ENCODE data around the gene OGG1.
A peak's percentile ranks its signal among the peaks of the same experiment; 100 is the strongest.

The OGG1 gene

DNA sequence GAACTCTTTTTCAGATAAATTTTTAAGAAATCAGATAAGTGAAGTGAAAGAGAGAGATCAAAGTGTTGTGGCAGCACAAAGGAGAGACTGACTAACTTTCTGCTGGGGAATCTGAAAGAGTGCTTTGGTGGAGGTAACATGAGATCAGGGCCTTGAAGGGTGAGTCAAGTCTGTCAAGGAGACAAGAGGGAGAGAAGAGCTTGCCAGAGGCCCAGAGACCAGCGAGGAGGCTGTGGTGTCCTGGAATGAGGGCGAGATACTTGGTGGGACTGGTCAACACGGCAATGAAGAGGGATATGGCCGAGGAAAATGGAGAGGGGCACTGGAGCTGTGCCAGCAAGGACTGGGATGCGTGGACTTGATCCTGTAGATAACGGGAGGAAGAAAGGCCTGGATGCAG lies 38.0 kb downstream of the OGG1 start:
- DNase-seq: no peak

DNA sequence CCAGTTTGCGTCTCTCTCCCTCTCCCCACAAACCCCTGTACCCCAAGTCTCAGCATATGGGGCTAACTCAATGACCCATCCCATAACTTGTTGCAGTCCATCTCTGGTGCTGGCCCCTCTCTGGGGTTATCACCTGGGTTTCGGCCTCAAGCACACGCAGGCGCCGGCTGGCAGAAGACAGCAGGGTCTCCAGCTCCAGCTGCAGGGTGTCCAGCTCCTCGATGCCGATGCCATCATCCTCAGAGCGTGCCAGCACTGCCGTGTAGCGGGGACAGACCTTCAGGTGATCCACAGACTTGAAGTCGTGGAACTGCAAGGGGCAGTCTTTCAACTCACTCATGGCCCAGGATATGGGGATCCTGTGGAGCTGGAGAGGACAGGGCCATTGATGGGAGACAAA lies 41.4 kb downstream of the OGG1 start:
- DNase-seq: no peak

DNA sequence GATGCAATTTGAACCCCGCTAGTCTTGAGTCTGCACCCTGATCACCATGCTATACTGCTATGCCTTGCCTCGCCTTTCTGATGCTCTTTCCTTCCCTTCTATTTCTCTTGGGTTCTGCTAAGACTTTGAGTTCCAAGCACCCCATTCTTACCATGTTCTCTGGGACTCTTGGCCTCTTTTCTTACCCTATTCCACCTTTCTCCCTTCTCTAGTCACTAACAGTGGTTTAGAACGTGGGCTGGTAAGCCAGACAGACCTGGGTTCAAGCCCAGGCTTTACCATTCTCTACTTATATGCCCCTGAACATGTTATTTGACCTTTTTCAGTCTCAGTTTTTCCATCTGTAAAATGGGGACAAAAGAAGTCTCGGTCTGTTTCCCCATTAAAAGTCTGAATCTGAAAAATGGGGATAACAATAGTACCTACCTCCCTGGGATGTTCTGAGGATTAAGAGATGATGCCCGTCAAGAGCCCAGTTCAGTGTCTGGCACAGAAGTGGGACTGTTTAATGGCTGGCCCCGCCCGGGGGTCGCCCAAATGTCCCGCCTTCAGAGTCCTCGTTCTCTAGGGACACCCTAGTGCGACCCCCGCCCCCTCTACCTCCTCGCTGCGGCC lies 42.1 kb downstream of the OGG1 start:
- DNase-seq: no peak

DNA sequence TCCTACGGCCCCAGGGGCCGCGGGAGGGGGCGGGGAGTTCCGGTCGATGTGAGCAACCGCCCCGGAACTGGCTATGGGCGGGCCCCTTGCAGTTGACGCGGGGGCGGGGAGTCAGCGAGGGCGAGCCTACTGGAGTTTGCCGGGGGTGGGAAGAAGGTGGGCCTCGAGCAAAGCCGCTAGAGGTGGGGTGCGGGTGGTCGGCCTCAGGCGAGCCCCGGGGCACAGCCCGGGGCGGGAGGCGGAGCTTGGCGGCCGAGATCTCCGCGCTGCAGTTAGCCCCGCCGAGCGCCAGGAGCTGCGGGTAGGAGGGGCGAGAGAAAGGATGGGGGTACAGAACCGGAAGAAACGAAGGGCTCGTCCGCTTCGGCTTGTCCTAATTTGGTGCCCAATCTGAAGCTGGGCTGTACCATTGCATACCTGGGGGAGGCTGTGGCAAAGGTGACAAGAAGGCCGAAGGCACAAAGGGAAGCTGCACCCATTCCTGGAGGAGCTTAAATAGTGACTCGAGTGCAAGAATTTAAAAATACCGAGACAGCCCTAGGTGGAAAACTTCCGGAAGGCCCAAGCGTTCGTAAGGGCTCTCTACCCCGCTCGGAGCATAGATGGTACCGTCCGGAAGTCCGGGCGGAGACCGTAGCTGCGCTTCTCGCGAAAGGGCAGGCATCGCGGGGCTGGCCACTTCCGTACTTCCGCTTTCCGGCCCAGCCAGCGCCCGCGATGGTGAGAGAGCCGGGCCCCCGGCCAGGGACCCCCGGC lies 42.8 kb downstream of the OGG1 start, which contains the start of the genes ARPC4 and TADA3:
Gene ARPC4, plus strand, starts transcription at position 678 of the 756 bp plus-strand sequence. Its CDS starts 40 bp downstream, at position 718.
Gene TADA3, minus strand, starts transcription at position 69 of the 756 bp plus-strand sequence. CDS start 1,007 bp downstream, outside the sequence.
- peak; percentile 91 for DNase-seq

DNA sequence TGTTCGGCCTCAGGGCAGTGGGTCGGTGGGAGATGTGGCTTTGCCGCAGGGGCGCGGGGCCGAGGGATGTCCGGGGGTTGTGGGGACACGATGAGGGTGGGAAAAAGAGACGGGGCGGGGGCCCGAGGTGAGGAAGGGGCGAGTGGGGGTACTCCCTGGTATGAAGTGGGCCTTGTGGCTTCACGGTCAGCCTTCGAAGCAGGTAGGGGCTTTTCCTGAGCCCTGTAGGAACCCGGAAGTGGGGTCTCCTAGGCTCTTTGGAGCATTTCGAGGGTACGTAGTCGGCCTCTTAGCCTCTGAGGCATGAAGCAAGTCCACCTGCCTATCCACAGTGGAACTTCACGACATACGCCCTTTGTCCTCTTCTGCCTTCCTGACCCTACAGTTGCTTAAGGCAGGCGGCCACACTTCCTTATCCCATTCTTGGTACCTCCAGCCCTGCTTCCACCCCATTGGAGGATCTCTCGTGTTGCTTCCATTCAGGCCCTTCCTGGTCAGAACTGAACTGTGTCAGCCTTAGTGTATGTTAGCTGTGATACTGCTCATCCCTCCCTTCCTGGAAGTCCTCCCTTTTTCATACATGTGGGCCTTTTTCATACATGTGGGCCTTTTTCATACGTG lies 43.5 kb downstream of the OGG1 start:
- DNase-seq: peak; percentile 33 to 41

DNA sequence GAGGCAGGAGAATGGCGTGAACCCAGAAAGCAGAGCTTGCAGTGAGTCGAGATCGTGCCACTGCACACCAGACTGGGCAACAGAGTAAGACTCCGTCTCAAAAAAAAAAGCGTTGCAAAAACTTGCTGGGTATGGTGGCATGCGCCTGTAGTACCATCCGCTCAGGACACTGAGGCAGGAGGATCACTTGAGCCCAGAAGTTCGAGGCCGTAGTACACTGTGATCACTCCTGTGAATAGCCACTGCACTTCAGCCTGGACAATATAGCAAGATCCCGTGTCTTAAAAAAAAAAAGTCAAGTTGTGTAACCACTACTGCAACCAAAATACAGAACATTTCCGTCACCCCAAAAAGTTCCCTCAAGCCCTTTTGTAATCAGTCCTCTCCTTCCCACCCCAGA lies 44.6 kb downstream of the OGG1 start:
- DNase-seq: no peak

DNA sequence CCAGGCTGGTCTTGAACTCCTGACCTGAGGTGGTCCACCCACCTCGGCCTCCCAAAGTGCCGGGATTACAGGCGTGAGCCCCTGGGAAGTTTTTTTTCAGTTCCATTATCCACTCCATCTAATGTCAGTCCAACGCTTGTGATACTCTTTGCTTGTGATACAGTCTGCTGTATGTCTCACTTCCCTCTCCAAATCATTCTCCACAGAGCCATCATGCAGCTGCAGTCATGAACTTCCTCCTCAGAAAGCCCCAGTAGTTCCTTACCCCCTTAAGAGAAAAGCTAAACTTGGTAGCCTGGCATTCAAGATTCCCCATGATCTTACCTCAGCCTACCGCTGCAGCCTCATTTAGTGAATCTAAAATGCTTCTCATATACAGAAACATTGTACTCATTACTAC lies 45.5 kb downstream of the OGG1 start:
- DNase-seq: peak in 1 of 2 donors; percentile 18

DNA sequence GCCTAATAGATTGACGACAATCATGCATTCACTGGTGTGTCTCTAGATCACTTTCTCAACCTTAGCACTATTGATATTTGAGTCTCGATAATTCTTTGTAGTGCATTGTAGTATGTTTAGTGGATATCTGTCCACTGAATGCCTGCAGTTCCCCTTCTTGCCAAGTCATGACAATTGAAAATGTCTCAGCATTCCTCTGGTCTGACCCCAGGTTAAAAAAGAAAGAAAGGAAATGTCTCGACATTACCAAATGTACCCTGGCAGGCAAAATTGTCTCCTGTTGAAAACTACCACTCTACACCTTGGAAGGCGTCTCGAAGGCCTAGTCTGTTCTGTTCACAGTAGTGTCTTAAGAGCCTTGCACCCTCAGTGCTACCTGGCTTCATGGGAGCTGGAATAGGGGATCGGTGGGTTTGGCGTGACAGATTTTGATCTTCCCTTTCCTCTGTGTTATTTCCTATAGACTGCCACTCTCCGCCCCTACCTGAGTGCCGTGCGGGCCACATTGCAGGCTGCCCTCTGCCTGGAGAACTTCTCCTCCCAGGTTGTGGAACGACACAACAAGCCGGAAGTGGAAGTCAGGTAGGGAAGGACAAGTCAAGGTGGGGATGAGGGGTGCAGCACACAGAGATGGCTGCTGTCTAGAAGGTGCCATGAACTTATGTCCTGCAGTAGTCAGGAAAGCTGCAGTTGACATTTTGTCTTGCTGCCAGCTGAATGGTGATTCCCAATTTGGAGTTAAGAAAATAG lies 47.6 kb downstream of the OGG1 start:
- DNase-seq: no peak

DNA sequence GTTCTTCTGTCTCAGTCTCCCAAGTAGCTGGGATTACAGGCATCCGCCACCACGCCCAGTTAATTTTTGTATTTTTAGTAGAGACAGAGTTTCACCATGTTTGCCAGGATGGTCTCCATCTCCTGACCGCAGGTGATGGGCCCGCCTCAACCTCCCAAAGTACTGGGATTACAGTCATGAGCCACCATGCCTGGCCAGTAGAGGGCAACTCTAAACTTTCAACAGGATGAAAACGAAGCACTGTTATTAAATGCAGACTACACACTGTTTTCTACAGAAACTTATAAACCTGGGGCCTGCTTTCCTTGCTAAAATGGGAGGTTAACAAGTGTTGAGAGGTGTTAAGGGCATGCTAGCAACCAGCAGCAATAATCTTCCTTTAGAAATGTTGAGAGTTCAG lies 50.8 kb downstream of the OGG1 start:
- DNase-seq: no peak

DNA sequence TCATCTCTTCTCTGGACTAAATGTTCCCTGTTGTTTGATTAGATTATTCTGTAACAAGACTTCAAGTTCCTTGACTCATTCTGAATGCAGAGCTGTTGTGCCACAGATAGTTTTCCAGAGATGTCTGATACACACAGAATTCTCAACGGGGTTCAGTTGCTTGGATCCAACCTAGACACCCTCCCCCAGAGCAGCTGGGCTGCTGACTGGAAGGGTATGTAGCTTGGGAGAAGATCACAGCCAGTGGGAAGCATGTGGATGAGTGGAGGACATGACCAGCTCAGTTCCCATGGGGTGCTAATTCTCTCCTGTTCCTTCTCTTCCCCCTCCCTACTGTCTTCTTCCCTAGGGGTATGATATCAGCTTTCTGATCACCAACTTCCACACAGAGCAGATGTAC lies 53.7 kb downstream of the OGG1 start:
- no peak for DNase-seq

DNA sequence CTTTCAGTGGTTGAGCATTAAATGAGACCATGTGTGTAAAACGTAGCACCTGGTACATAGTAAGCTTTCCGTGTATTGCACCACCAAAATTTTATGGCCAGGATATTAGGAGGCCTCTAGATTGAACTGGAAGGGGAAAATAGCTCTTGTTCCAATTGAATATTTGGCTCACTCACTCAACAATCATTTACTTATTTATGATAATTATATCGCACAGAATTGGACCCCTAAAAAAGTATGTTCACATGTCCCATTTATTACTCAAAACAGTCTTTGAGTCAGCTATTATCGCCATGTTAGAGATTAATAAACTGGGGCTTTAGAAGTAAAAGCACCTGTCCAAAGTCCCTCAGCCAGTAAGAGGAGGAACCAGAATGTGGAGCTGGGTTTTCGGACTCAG lies 55.2 kb downstream of the OGG1 start:
- no peak for DNase-seq

DNA sequence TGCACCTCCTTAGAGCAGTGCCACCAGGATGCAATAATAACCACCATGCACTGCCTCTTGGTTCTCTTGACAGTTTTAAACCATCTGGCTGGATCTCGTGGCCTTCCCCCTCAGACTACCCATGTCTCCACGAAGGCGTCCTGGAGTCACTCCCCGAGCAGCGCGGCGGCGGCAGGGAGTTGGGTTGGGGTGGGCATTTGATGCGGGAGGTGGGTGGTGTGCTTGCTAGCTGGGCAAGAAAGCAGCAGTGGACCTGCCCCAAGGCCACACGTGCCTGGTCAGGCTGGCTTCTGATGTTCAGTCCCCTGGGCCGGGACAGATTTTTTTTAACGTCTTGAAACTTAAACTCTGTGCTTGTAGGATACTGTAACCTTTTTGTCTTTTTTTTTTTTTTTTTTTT lies 56.4 kb downstream of the OGG1 start:
- no peak for DNase-seq

Measured in CD4-positive, alpha-beta T cell treated with Interleukin-1 beta for 1 hour (primary cell).